ENCODE data around the gene ARHGEF17. TPM values are rescaled to one million over a fixed set of nuclear protein-coding genes. Genes with fewer than 3 reads are reported as not detected.

The ARHGEF17 gene
- total and polyA plus RNA-seq, 2 of the 13 experiments (the other 11 are each of a cell fraction or from before 2014, with no cell fraction given): 10.7 to 28.8 TPM

DNA sequence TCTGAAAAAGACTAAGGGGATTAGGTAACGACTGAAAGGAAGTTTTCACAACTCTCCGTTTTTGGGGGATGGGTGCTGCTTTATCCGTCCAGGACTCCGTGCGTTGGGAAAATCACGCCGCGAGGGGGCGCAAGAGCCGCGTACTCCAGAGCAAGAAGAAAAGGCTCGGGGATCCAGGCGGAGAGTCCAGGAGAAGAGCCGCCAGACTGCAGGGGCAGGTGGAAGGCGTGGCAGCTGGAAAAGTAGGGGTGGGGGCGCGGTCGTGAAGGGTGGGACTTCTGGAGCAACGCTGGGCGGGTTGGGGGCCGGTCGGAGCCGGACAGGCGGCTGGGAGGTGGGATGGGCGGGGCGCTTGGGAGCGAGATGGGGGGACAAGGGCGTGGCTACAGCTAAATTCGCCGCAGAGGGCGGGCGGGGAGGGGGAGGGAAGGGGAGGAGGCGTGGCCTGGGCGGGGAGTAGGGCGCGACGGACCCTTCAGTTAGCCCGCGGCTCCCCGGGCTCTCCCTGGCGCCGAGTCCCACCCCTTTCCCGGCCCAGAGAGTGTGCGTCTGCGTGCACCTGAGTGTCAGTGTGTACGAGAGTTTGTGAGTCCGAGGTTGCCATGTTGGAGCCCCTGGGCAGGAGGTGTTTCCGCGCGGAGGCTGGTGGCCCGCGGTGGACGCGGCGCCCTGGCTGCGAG lies 613 bp upstream of the ARHGEF17 start (continued):
- TF ChIP-seq, protein P1, sequence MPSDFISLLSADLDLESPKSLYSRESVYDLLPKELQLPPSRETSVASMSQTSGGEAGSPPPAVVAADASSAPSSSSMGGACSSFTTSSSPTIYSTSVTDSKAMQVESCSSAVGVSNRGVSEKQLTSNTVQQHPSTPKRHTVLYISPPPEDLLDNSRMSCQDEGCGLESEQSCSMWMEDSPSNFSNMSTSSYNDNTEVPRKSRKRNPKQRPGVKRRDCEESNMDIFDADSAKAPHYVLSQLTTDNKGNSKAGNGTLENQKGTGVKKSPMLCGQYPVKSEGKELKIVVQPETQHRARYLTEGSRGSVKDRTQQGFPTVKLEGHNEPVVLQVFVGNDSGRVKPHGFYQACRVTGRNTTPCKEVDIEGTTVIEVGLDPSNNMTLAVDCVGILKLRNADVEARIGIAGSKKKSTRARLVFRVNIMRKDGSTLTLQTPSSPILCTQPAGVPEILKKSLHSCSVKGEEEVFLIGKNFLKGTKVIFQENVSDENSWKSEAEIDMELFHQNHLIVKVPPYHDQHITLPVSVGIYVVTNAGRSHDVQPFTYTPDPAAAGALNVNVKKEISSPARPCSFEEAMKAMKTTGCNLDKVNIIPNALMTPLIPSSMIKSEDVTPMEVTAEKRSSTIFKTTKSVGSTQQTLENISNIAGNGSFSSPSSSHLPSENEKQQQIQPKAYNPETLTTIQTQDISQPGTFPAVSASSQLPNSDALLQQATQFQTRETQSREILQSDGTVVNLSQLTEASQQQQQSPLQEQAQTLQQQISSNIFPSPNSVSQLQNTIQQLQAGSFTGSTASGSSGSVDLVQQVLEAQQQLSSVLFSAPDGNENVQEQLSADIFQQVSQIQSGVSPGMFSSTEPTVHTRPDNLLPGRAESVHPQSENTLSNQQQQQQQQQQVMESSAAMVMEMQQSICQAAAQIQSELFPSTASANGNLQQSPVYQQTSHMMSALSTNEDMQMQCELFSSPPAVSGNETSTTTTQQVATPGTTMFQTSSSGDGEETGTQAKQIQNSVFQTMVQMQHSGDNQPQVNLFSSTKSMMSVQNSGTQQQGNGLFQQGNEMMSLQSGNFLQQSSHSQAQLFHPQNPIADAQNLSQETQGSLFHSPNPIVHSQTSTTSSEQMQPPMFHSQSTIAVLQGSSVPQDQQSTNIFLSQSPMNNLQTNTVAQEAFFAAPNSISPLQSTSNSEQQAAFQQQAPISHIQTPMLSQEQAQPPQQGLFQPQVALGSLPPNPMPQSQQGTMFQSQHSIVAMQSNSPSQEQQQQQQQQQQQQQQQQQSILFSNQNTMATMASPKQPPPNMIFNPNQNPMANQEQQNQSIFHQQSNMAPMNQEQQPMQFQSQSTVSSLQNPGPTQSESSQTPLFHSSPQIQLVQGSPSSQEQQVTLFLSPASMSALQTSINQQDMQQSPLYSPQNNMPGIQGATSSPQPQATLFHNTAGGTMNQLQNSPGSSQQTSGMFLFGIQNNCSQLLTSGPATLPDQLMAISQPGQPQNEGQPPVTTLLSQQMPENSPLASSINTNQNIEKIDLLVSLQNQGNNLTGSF (CRISPR knock-in tag; IDR thresholded peaks at IDR 0.05): no peak
- TF ChIP-seq, protein P2, sequence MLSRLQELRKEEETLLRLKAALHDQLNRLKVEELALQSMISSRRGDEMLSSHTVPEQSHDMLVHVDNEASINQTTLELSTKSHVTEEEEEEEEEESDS (CRISPR knock-in tag; IDR thresholded peaks at IDR 0.05; ENCODE audit: borderline replicate concordance): no peak
- TF ChIP-seq ZNF75D (CRISPR knock-in tag; IDR thresholded peaks at IDR 0.05; ENCODE audit: borderline replicate concordance) (no peak), HHEX (CRISPR knock-in tag; IDR thresholded peaks at IDR 0.05) (no peak), ZNF563 (CRISPR knock-in tag; IDR thresholded peaks at IDR 0.05) (no peak), ZZZ3 (CRISPR knock-in tag; IDR thresholded peaks at IDR 0.05; ENCODE audit: borderline replicate concordance) (0 out of 2 replicates have a peak, but pooled peaks have one; percentile 29), TCF7L2 (IDR thresholded peaks at IDR 0.05; ENCODE audit: low read depth, low read length) (no peak), ZC3H4 (CRISPR knock-in tag; IDR thresholded peaks at IDR 0.05; ENCODE audit: borderline replicate concordance) (peak; percentile 85; the same call in 1 of the 2 replicates), HOXA5 (CRISPR knock-in tag; IDR thresholded peaks at IDR 0.05) (no peak; the same call in 1 of the 2 replicates), RCOR2 (CRISPR knock-in tag; IDR thresholded peaks at IDR 0.05) (no peak), RBM39 (IDR thresholded peaks at IDR 0.05; ENCODE audit: low read depth, low read length, poor library complexity, severe bottlenecking) (no peak)
- TF ChIP-seq, protein P3, sequence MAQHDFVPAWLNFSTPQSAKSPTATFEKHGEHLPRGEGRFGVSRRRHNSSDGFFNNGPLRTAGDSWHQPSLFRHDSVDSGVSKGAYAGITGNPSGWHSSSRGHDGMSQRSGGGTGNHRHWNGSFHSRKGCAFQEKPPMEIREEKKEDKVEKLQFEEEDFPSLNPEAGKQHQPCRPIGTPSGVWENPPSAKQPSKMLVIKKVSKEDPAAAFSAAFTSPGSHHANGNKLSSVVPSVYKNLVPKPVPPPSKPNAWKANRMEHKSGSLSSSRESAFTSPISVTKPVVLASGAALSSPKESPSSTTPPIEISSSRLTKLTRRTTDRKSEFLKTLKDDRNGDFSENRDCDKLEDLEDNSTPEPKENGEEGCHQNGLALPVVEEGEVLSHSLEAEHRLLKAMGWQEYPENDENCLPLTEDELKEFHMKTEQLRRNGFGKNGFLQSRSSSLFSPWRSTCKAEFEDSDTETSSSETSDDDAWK (CRISPR knock-in tag; IDR thresholded peaks at IDR 0.05): no peak
- TF ChIP-seq, protein P4, sequence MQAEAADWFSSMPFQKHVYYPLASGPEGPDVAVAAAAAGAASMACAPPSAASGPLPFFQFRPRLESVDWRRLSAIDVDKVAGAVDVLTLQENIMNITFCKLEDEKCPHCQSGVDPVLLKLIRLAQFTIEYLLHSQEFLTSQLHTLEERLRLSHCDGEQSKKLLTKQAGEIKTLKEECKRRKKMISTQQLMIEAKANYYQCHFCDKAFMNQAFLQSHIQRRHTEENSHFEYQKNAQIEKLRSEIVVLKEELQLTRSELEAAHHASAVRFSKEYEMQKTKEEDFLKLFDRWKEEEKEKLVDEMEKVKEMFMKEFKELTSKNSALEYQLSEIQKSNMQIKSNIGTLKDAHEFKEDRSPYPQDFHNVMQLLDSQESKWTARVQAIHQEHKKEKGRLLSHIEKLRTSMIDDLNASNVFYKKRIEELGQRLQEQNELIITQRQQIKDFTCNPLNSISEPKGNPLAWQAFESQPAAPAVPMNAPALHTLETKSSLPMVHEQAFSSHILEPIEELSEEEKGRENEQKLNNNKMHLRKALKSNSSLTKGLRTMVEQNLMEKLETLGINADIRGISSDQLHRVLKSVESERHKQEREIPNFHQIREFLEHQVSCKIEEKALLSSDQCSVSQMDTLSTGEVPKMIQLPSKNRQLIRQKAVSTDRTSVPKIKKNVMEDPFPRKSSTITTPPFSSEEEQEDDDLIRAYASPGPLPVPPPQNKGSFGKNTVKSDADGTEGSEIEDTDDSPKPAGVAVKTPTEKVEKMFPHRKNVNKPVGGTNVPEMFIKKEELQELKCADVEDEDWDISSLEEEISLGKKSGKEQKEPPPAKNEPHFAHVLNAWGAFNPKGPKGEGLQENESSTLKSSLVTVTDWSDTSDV (CRISPR knock-in tag; IDR thresholded peaks at IDR 0.05): 0 out of 2 replicates have a peak, but pooled peaks have one; percentile 0
- TF ChIP-seq, protein P5, sequence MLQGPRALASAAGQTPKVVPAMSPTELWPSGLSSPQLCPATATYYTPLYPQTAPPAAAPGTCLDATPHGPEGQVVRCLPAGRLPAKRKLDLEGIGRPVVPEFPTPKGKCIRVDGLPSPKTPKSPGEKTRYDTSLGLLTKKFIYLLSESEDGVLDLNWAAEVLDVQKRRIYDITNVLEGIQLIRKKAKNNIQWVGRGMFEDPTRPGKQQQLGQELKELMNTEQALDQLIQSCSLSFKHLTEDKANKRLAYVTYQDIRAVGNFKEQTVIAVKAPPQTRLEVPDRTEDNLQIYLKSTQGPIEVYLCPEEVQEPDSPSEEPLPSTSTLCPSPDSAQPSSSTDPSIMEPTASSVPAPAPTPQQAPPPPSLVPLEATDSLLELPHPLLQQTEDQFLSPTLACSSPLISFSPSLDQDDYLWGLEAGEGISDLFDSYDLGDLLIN (CRISPR knock-in tag; IDR thresholded peaks at IDR 0.05; ENCODE audit: borderline replicate concordance): no peak
- TF ChIP-seq, protein P6, sequence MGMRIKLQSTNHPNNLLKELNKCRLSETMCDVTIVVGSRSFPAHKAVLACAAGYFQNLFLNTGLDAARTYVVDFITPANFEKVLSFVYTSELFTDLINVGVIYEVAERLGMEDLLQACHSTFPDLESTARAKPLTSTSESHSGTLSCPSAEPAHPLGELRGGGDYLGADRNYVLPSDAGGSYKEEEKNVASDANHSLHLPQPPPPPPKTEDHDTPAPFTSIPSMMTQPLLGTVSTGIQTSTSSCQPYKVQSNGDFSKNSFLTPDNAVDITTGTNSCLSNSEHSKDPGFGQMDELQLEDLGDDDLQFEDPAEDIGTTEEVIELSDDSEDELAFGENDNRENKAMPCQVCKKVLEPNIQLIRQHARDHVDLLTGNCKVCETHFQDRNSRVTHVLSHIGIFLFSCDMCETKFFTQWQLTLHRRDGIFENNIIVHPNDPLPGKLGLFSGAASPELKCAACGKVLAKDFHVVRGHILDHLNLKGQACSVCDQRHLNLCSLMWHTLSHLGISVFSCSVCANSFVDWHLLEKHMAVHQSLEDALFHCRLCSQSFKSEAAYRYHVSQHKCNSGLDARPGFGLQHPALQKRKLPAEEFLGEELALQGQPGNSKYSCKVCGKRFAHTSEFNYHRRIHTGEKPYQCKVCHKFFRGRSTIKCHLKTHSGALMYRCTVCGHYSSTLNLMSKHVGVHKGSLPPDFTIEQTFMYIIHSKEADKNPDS (CRISPR knock-in tag; IDR thresholded peaks at IDR 0.05): no peak

Data from HepG2 (cell line).